Natural killer cell (primary cell): Measurements from ENCODE around the gene ATAD3B. TPM values are rescaled to one million over a fixed set of nuclear protein-coding genes. Genes with fewer than 3 reads are reported as not detected.
A peak's percentile ranks its signal among the peaks of the same experiment; 100 is the strongest.

Experiments used
- ATAC-seq, 3 donors: fragments of 150-1000 bp in 2 of 3; fragments of 200-7000 bp in 1 of 3; cut with Tn5 transposase; 1 replicate in 1 of 3; 2 replicates in 2 of 3; pipeline ENCODE4 v1.10.0; 2021; ENCODE audit warnings: mild to moderate bottlenecking in 2 of 3, moderate library complexity in 2 of 3
- DNase-seq, 2 donors: peaks; one replicate each; pipeline versions ENCODE4 v3.0.0 to v3.0.0-alpha.2; 2013 to 2021; ENCODE audit warnings: mixed read lengths in 1 of 2
- H3K27ac ChIP-seq: one replicate; pipeline ENCODE4 v1.5.1; 2013; ENCODE audit warnings: mild to moderate bottlenecking, low read length
- H3K27me3 ChIP-seq: one replicate; pipeline ENCODE4 v1.6.1; 2013; ENCODE audit warnings: low read length; ENCODE audit not compliant: control insufficient read depth, insufficient read depth
- H3K36me3 ChIP-seq: one replicate; pipeline ENCODE4 v1.6.1; 2013; ENCODE audit warnings: low read length; ENCODE audit not compliant: control insufficient read depth, insufficient read depth
- H3K4me1 ChIP-seq: one replicate; pipeline ENCODE4 v1.6.1; 2013; ENCODE audit warnings: low read length; ENCODE audit not compliant: control insufficient read depth, insufficient read depth
- H3K4me3 ChIP-seq: one replicate; pipeline ENCODE4 v1.5.1; 2013; ENCODE audit warnings: low read length
- H3K9me3 ChIP-seq: one replicate; pipeline ENCODE4 v1.6.1; 2013; ENCODE audit warnings: low read length; ENCODE audit not compliant: control insufficient read depth, insufficient read depth
- H3K27ac Mint-ChIP-seq, 2 donors: one replicate each; pipeline ENCODE4 v1.8.0; 2022; ENCODE audit warnings: mild to moderate bottlenecking in 2 of 2, mixed read lengths in 2 of 2, moderate library complexity in 1 of 2
- H3K27me3 Mint-ChIP-seq, 2 donors: one replicate each; pipeline ENCODE4 v1.8.0; 2022; ENCODE audit warnings: low read depth in 2 of 2, mixed read lengths in 2 of 2
- H3K36me3 Mint-ChIP-seq: one replicate; pipeline ENCODE4 v1.8.0; 2022; ENCODE audit warnings: mixed read lengths
- H3K4me1 Mint-ChIP-seq, 2 donors: one replicate each; pipeline ENCODE4 v1.8.0; 2022; ENCODE audit warnings: mixed read lengths in 2 of 2
- H3K4me3 Mint-ChIP-seq: one replicate; pipeline ENCODE4 v1.8.0; 2022; ENCODE audit warnings: mild to moderate bottlenecking, moderate library complexity, mixed read lengths
- H3K9me3 Mint-ChIP-seq, 2 donors: one replicate each; pipeline ENCODE4 v1.8.0; 2022; ENCODE audit warnings: mixed read lengths in 2 of 2
- CTCF ChIP-seq: fragments of 200-600 bp; IDR thresholded peaks from one replicate; pipeline ENCODE4 v1.8.0; 2022; ENCODE audit warnings: antibody characterized with exemption
- WGBS: methylation state at CpG from one replicate; pipeline ENCODE4 v1.1.7; 2013; ENCODE audit warnings: missing lambda C conversion rate; ENCODE audit not compliant: insufficient coverage; 5-methylcytosine and 5-hydroxymethylcytosine counted together
- intact Hi-C: fragments of 100-400 bp; cut with micrococcal nuclease; formaldehyde crosslinking; loops from one replicate; pipeline ENCODE4 v1.14.2; 2022
- total RNA-seq, 4 donors: library from RNA; stranded (reverse); fragments of 120-200 nt in 1 of 4; gene quantifications; one replicate each; pipeline versions ENCODE4 v1.2.3 to v1.2.4, GENCODE V29; 2013 to 2022

Gene ATAD3B
- total RNA-seq, 3 donors from 2014 or later (not counting 1 experiment from before 2014, with no cell fraction given): 31.9 to 52.4 (median 42.9) TPM

DNA sequence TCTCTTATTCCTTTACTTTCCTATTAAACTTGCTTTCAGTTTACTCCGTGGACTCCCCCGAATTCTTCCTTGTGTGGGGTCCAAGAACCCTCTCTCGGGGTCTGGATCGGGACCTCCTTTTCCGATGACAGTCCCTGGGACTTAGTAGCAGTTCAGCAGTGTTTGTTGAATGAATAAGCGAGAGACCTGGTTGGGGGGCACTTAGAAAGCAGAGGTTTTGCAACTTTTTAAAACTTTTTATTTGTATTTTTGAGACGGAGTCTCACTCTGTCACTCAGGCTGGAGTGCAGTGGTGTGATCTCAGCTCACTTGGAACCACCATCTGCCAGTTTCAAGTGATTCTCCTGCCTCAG lies 48.3 kb upstream of the ATAD3B start:
- no peaks in the 10 kb centered on the region for H3K9me3 Mint-ChIP-seq
- no peaks in the 10 kb centered on the region for H3K36me3 ChIP-seq
- WGBS: 96% methylated on average over 7 of the region's 7 CpGs
- H3K9me3 ChIP-seq: no peaks in the 10 kb centered on the region
- no peak for DNase-seq
- no peak overlapping the region for H3K4me3 Mint-ChIP-seq
- ATAC-seq: no peak
- no peaks in the 10 kb centered on the region for H3K4me1 Mint-ChIP-seq
- intact Hi-C loops: no loop called here
- peaks cover 7 to 24% of the 10 kb centered on the region in 2 donors for H3K27me3 Mint-ChIP-seq
- no peak overlapping the region for H3K27ac Mint-ChIP-seq
- no peak overlapping the region for H3K27ac ChIP-seq
- H3K27me3 ChIP-seq: peaks cover under 1% of the 10 kb centered on the region
- no peaks in the 10 kb centered on the region for H3K4me1 ChIP-seq
- H3K36me3 Mint-ChIP-seq: no peaks in the 10 kb centered on the region
- no peak for TF ChIP-seq CTCF
- no peak overlapping the region for H3K4me3 ChIP-seq

- WGBS: 94% methylated on average over 15 of the region's 15 CpGs
- H3K27ac Mint-ChIP-seq: no peak overlapping the region
Observed at GRCh38 chr1:1424707-1425106, 46.9 kb upstream of the ATAD3B start.

DNA sequence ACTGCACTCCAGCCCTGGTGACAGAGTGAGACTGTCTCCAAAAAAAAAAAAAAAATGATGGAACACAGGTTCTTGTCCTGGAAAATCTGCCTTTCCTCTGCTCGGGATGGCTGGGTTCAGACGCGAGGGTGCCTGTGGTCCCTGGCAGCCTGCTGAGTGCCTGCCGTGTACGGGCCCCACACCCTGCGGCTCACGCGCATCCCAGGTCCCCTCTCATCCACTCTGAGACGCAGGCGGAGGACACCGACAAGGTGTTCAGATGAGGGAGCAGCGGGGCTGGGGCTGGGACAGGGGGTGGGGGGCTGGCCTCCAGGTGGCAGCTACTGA lies 46.2 kb upstream of the ATAD3B start:
- WGBS: 89% methylated on average over 12 of the region's 12 CpGs
- no peak for ATAC-seq
- Histone ChIP-seq H3K27me3 (peaks cover 2% of the 10 kb centered on the region), H3K9me3 (no peaks in the 10 kb centered on the region), H3K4me3 (no peak overlapping the region), H3K27ac (no peak overlapping the region), H3K4me1 (no peaks in the 10 kb centered on the region), H3K36me3 (no peaks in the 10 kb centered on the region)
- DNase-seq: no peak
- no peak overlapping the region for H3K27ac Mint-ChIP-seq
- no peaks in the 10 kb centered on the region for H3K9me3 Mint-ChIP-seq
- H3K4me3 Mint-ChIP-seq: no peak overlapping the region
- H3K27me3 Mint-ChIP-seq: peaks cover 7 to 24% of the 10 kb centered on the region in 2 donors
- TF ChIP-seq CTCF: no peak
- H3K4me1 Mint-ChIP-seq: no peaks in the 10 kb centered on the region
- intact Hi-C loops: no loop called here
- no peaks in the 10 kb centered on the region for H3K36me3 Mint-ChIP-seq

More at GRCh38 chr1:1424707-1425106, 46.9 kb upstream of the ATAD3B start:
- H3K27me3 ChIP-seq: peaks cover 2% of the 10 kb centered on the region
- ATAC-seq (no peak), DNase-seq (no peak)
- peak overlapping the region; percentile 35 for H3K4me3 Mint-ChIP-seq
- H3K9me3 ChIP-seq: no peaks in the 10 kb centered on the region
- H3K36me3 Mint-ChIP-seq: no peaks in the 10 kb centered on the region
- TF ChIP-seq CTCF: no peak
- H3K4me1 ChIP-seq: no peaks in the 10 kb centered on the region
- H3K9me3 Mint-ChIP-seq: no peaks in the 10 kb centered on the region
- H3K27me3 Mint-ChIP-seq: peaks cover 7 to 24% of the 10 kb centered on the region in 2 donors
- no peaks in the 10 kb centered on the region for H3K4me1 Mint-ChIP-seq
- intact Hi-C loops: no loop called here
- no peaks in the 10 kb centered on the region for H3K36me3 ChIP-seq
- no peak overlapping the region for H3K4me3 ChIP-seq
- no peak overlapping the region for H3K27ac ChIP-seq

DNA sequence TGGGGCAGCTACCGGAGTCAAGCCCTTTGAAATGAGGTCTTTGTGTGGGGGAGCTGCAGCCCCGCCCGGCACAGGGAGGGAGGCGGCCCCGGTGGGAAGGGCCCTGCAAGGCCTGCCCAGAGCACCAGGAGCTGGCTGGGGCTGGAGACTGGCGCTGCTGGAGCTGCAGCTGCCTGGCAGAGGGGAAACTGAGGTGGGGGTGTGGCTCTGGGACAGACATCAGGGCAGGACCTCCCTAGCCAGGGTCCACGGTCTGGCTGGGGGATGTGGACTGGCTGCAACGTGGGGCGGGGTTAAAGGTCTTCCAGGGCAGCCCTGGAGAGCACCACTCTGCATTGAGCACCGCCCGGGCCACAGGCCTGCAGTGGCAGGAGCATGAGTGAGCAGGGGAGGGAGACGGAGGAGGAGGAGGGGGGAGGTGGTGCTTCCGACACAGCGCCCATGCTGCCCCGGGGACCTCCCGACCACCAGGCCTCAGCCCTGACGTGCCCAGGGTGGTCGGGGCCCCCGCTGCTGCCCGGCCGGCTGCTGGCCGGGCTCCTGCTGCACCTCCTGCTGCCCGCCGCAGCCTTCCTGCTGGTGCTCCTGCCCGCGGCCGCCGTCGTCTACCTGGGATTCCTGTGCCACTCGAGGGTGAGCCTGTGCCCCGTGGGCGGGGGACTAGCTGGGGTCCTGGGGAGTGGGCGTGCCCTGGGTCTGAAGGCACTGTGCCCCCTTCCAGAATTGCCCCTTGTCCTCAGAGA lies 45.6 kb upstream of the ATAD3B start:
- intact Hi-C loops: no loop called here
- peaks cover 7 to 24% of the 10 kb centered on the region in 2 donors for H3K27me3 Mint-ChIP-seq
- DNase-seq (no peak), ATAC-seq (no peak)
- Histone ChIP-seq H3K27ac (no peak overlapping the region), H3K4me1 (no peaks in the 10 kb centered on the region), H3K4me3 (no peak overlapping the region), H3K36me3 (no peaks in the 10 kb centered on the region), H3K27me3 (peaks cover 2% of the 10 kb centered on the region), H3K9me3 (no peaks in the 10 kb centered on the region)
- no peaks in the 10 kb centered on the region for H3K4me1 Mint-ChIP-seq
- no peaks in the 10 kb centered on the region for H3K36me3 Mint-ChIP-seq
- no peaks in the 10 kb centered on the region for H3K9me3 Mint-ChIP-seq
- no peak overlapping the region for H3K4me3 Mint-ChIP-seq
- no peak overlapping the region for H3K27ac Mint-ChIP-seq
- no peak for TF ChIP-seq CTCF
- 49% methylated on average over 33 of the region's 33 CpGs for WGBS
